ENCODE data around the gene PCSK5. TPM values are rescaled to one million over a fixed set of nuclear protein-coding genes. Genes with fewer than 3 reads are reported as not detected.

PCSK5 gene
- total and polyA plus RNA-seq, 2 of the 8 experiments (the other 6 are each of a cell fraction or from before 2014, with no cell fraction given): 5.5 to 10.7 TPM

DNA sequence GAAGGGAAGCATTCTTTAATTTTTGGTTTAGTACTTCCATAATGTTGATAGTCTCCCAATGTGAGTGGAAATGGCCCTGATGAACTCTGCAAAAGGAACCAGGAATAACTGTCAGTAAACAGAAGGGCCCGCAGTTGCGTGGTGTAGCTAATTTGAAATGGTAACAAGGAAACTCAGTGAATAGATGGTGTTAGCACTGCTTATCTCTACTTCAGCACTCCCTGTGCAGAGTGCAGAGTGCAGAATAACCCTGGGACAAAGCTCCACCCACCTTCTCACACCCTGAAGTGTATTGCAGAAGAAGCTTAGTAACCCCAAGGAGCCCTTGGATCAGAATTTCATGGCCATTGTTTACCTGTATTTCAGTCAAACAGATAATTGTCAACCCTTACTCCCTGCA, 158.9 kb downstream of the PCSK5 start:
- H3K9me3 ChIP-seq (ENCODE audit: insufficient read depth in 2 of 2, low read depth in 1 of 2, low read length in 1 of 2): 0 out of 4 replicates have a peak, but pooled peaks cover 0 to 3% of the 10 kb centered on the region in 2 experiments
- H4K8ac ChIP-seq (ENCODE audit: extremely low read depth, insufficient read depth, low read length): no peak overlapping the region
- WGBS, 2 experiments (ENCODE audit: extremely low coverage in 1 of 2, insufficient coverage in 1 of 2, insufficient read length in 1 of 2, insufficient replicate concordance in 2 of 2, low coverage in 1 of 2, low lambda C conversion rate in 2 of 2, missing lambda C conversion rate in 1 of 2): 94% methylated on average over 2 of the region's 2 CpGs; no CpG with 5 or more reads in 1 of the 2 experiments
- no peaks in the 10 kb centered on the region for H3K79me2 ChIP-seq (ENCODE audit: control insufficient read depth in 1 of 2, insufficient read depth in 2 of 2, low read length in 2 of 2)
- FAIRE-seq (no peak), DNase-seq (ENCODE audit: low read depth in 1 of 2, low spot score in 2 of 2) (no peak)
- H3K4me3 ChIP-seq (ENCODE audit: extremely low read depth in 1 of 4, insufficient read depth in 2 of 4, low read depth in 3 of 4, low read length in 4 of 4): no peak overlapping the region
- no peak overlapping the region for H2BK5ac ChIP-seq (ENCODE audit: low read depth, low read length)
- no peak overlapping the region for H2BK120ac ChIP-seq (replicated peaks; ENCODE audit: low read depth, low read length)
- H2BK15ac ChIP-seq (ENCODE audit: low read length): no peak overlapping the region
- H3K23me2 ChIP-seq (ENCODE audit: low read depth, low read length): no peaks in the 10 kb centered on the region
- H2AK5ac ChIP-seq (ENCODE audit: low read depth, low read length): no peak overlapping the region
- H3K27ac ChIP-seq (ENCODE audit: low read depth, low read length): no peak overlapping the region
- no peak overlapping the region for H3K23ac ChIP-seq (ENCODE audit: insufficient read length)
- CTCF ChIA-PET (ENCODE audit: partially characterized antibody): interaction anchor here (0.6 kb wide), 1 partner anchor 9 kb away, joined by 3 read pairs; no protein-coding TSS in a partner anchor
- H4K5ac ChIP-seq (ENCODE audit: insufficient read length, low read depth, low read length): no peak overlapping the region
- 0 out of 8 replicates have a peak, but pooled peaks cover 0 to 6% (median 0%) of the 10 kb centered on the region in 4 experiments for H3K36me3 ChIP-seq (ENCODE audit: control insufficient read depth in 2 of 4, insufficient read depth in 4 of 4, low read length in 3 of 4)
- no peak overlapping the region for H3K4me2 ChIP-seq (ENCODE audit: insufficient read depth in 1 of 2, low read depth in 2 of 2, low read length in 2 of 2)
- H2AFZ ChIP-seq (ENCODE audit: low read length): no peak overlapping the region
- H3K79me1 ChIP-seq (ENCODE audit: low read depth, low read length): no peaks in the 10 kb centered on the region
- no peaks in the 10 kb centered on the region for H4K20me1 ChIP-seq (replicated peaks in 1 of 2; ENCODE audit: control insufficient read depth in 1 of 2, insufficient read depth in 2 of 2, low read length in 2 of 2)
- TF ChIP-seq CTBP2 (IDR thresholded peaks at IDR 0.05; ENCODE audit: borderline replicate concordance, insufficient read depth, insufficient read length, low read length) (no peak), CREB1 (IDR thresholded peaks at IDR 0.05) (no peak), BACH1 (IDR thresholded peaks at IDR 0.05; ENCODE audit: low read length) (no peak), RNF2 (IDR thresholded peaks at IDR 0.05; ENCODE audit: borderline replicate concordance, low read depth, low read length, missing control alignments, poor library complexity, severe bottlenecking) (no peak), TAF7 (optimal IDR thresholded peaks at IDR 0.05; ENCODE audit: borderline replicate concordance, low read depth, low read length) (no peak), GTF2F1 (IDR thresholded peaks at IDR 0.05; ENCODE audit: borderline replicate concordance, low read depth, low read length) (no peak), YY1 (IDR thresholded peaks at IDR 0.05; ENCODE audit: low read depth, low read length) (no peak), BRCA1 (IDR thresholded peaks at IDR 0.05; ENCODE audit: low read depth, low read length) (no peak)
- TF ChIP-seq, protein P1, sequence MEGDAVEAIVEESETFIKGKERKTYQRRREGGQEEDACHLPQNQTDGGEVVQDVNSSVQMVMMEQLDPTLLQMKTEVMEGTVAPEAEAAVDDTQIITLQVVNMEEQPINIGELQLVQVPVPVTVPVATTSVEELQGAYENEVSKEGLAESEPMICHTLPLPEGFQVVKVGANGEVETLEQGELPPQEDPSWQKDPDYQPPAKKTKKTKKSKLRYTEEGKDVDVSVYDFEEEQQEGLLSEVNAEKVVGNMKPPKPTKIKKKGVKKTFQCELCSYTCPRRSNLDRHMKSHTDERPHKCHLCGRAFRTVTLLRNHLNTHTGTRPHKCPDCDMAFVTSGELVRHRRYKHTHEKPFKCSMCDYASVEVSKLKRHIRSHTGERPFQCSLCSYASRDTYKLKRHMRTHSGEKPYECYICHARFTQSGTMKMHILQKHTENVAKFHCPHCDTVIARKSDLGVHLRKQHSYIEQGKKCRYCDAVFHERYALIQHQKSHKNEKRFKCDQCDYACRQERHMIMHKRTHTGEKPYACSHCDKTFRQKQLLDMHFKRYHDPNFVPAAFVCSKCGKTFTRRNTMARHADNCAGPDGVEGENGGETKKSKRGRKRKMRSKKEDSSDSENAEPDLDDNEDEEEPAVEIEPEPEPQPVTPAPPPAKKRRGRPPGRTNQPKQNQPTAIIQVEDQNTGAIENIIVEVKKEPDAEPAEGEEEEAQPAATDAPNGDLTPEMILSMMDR (IDR thresholded peaks at IDR 0.05; ENCODE audit: control extremely low read depth in 1 of 3, insufficient read depth in 1 of 3, low read depth in 1 of 3, low read length in 3 of 3): no peak
- H2BK20ac ChIP-seq (ENCODE audit: low read length): no peak overlapping the region
- POLR2A ChIA-PET (ENCODE audit: partially characterized antibody): no interaction called here
- H3K27me3 ChIP-seq (replicated peaks in 1 of 4; ENCODE audit: control insufficient read depth in 3 of 4, extremely low read depth in 1 of 4, insufficient read depth in 3 of 4, low read length in 3 of 4): no peaks in the 10 kb centered on the region
- H2BK12ac ChIP-seq (ENCODE audit: low read depth, low read length): no peak overlapping the region
- H4K91ac ChIP-seq (replicated peaks; ENCODE audit: insufficient read length, low read length): no peak overlapping the region
- no peak overlapping the region for H3K9ac ChIP-seq (replicated peaks in 1 of 4; ENCODE audit: extremely low read depth in 1 of 4, low read depth in 3 of 4, low read length in 3 of 4)
- H3K56ac ChIP-seq (replicated peaks; ENCODE audit: insufficient read length, low read depth, low read length): no peak overlapping the region
- H3K14ac ChIP-seq (ENCODE audit: insufficient read length): no peak overlapping the region
- H3K18ac ChIP-seq (ENCODE audit: extremely low read depth, low read length): no peak overlapping the region
- H3K4ac ChIP-seq (replicated peaks; ENCODE audit: insufficient read length, low read depth, low read length): no peak overlapping the region
- H3K4me1 ChIP-seq (replicated peaks in 1 of 4; ENCODE audit: control insufficient read depth in 3 of 4, insufficient read depth in 4 of 4, low read length in 3 of 4): peaks cover 0 to 5% (median 0%) of the 10 kb centered on the region in 4 experiments; a peak in 3 of 7 replicates
